ENCODE data around the gene DCTN2. TPM values are rescaled to one million over a fixed set of nuclear protein-coding genes. Genes with fewer than 3 reads are reported as not detected.

DCTN2 gene
- polyA plus RNA-seq, 3 donors, result 162 to 175 (median 171) TPM

DNA sequence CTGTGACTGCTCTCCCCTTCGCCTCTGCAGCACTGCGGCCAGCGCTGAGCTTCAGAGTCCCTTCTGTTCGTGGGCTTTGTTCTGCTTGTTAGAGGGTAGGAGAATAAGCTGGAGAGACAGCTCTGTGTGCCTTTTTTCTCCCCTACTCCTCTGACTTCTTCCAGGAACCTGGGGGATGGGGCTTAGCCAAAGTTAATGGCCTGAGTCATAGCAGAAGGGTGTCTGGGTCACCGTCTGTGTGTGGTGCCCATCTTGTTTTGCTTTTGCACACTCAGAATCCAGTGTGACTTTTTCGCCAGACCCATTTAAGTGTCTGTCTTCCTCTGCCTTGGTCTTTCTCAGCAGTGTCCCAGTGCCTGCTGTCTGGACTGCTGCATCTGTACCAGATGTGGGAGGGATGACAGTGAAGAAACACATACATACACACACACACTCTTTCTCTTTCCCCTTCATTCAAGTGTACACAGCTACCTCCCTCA lies 5.9 kb upstream of the DCTN2 start:
- peak; percentile 10 for DNase-seq

DNA sequence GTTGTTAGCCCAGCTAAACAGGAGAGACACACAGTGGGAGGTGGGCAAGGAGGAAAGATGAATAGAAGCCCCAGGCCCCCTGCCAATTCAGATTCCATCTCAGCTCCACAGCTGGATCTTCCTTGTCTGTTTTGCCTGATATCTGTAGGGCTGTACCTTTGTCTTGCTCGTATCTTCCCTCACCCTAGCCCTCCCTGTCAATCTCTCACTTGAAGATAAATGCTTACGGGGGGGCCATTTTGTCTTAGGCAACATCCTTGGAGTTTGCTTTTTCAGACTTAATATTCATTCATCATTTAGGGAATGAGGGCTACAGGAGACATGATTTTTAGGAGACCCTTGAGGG lies 5.3 kb upstream of the DCTN2 start:
- no peak for DNase-seq

GRCh38 chr12:57551637-57552305 lies 4.8 kb upstream of the DCTN2 start:
- no peak for DNase-seq

GRCh38 chr12:57550641-57551549 lies 3.9 kb upstream of the DCTN2 start:
- DNase-seq, result no peak

GRCh38 chr12:57549909-57550640 lies 3.1 kb upstream of the DCTN2 start, which contains the start of gene KIF5A:
Gene KIF5A (plus strand): TSS chr12:57550044. CDS start chr12:57550272, 228 bp downstream.
- DNase-seq, result no peak

- no peak for DNase-seq
These were observed 2.4 kb upstream of the DCTN2 start for GRCh38 chr12:57549203-57549908.

- no peak for DNase-seq
These were observed 1.5 kb upstream of the DCTN2 start for GRCh38 chr12:57548488-57548887.

DNA sequence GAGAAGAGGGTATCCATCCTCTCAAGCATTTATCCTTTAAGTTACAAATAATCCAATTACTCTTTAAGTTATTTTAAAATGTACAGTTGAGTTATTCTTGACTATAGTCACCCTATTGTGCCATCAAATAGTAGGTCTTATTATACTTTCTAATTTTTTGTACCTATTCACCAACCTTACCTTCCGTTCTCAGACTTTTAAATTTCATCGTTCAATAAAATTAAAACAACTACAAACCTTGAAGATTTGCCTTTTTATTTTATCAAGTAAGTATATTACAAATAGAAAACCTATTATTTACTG lies 972 bp upstream of the DCTN2 start:
- DNase-seq, result no peak

- no peak for DNase-seq
These were observed 458 bp upstream of the DCTN2 start for GRCh38 chr12:57547288-57548012.

DNA sequence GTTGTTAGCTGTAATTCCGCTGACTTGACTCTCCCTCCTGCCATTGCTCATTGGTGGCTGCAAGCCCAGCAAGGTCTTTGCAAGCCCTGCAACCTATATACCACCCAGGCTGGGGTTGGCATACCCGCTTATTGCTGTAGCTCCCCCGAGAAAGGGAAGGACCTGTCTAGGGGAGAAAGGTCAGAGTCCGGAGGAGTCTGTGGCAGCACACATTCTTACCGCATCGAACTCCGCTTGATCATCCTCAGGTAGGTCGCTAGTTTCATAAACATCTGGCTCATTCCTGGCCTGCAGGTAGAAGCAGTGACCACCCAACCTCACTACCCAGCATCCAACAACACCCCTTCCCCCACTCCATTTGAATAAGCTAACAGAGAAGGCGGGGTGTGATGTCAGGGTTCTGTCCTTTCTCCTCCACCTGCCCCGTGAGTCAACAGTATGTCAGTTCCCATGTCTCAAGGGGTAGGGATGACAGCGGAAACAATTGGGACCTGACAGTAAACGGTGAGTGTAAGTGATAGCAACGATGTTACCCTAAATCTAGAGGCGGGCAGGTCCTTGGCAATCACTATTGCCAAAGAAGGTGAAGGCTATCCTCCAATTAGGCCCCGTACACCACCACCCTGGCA lies 1.1 kb downstream of the DCTN2 start:
- DNase-seq, result no peak

GRCh38 chr12:57543581-57543980 lies 3.4 kb downstream of the DCTN2 start:
- no peak for DNase-seq

DNA sequence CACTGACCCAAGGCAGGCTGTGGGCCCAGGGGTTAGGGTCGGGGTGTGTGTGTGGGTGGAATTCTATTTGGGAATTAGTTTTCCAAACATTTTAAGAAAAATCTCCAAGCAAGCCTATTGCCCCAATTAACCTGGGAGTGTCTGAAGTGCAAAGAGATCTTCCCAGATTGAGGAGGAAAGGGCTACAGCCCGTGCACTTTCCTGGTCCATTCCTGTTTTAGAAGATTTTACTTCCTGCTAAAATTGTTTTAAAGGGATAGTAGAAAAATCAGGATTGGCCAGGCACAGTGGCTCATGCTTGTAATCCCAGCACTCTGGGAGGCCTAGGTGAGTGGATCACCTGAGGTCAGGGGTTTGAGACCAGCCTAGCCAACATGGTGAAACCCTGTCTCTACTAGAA lies 5.3 kb downstream of the DCTN2 start:
- DNase-seq, result no peak

DNA sequence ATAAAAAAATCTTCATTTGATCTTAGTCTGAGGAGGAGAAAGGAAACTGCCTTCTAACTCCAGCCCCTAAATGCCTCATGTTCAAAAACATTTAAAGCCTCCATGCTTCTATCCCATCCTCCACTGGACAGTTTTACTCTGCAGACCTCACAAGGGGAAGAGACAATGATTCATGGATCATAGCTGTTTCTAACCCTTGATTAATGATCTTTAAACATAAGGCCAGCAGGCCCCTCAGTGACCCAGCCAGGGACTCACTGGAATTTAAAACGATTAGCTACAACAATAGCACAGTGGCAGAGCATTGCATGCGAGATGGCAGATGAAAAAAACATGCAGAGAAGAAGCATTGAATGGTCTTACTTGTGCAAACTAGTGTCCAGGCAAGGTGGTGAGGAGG lies 6.0 kb downstream of the DCTN2 start:
- DNase-seq, result no peak

DNA sequence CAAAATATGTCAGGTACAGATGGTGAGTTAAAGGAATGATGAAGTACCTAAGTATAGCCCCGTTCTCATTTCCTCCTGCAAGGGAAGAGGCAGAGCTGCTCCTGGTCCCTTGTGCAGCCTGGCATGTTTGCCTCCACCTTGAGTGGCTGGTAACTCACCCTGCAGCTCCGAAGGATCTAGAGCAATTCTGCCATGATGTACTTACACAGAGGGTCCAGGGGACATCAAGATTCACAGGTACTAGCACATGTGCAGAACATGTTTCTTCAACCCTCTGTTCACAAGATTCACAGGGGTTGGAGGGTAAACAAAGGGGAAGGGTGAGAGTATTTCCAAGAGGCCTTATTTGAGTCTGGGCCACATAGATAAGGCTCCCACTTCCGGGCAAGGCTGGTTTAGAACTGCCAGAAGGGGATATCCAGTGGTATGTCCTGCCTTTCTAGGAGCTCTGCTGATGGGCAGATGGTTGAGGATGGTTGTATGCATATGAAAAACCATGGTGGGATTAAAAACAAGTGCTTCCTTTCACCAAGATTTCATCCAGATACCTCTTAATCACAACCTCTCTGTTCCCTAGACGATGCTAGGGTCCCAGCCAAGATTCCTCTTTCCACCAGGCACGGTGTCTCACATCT lies 7.7 kb downstream of the DCTN2 start:
- no peak for DNase-seq

DNA sequence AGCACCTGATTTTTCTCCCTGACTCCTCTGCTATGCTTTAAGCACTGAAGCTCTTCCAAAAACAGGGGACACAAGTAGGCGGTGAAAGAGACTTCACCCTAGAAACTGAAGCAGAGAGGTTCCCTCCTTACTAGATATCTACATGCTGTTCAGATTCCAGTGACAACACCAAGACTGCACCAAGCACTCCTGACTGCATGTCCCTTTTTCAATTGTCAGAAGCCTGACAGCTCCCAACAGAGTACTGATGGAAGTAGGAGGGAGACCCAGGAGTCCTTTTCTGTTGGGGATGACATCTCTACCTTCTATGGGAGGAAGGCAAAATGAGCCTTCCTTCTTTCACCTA lies 10.4 kb downstream of the DCTN2 start:
- no peak for DNase-seq

- no peak for DNase-seq
These were observed 11.0 kb downstream of the DCTN2 start for GRCh38 chr12:57535764-57536596.

GRCh38 chr12:57534991-57535543 lies 11.9 kb downstream of the DCTN2 start:
- no peak for DNase-seq

GRCh38 chr12:57534250-57534649 lies 12.7 kb downstream of the DCTN2 start:
- DNase-seq, result no peak

GRCh38 chr12:57533108-57533507 lies 13.9 kb downstream of the DCTN2 start:
- DNase-seq, result no peak
